ENCODE results near the gene MOB3B.

DNA sequence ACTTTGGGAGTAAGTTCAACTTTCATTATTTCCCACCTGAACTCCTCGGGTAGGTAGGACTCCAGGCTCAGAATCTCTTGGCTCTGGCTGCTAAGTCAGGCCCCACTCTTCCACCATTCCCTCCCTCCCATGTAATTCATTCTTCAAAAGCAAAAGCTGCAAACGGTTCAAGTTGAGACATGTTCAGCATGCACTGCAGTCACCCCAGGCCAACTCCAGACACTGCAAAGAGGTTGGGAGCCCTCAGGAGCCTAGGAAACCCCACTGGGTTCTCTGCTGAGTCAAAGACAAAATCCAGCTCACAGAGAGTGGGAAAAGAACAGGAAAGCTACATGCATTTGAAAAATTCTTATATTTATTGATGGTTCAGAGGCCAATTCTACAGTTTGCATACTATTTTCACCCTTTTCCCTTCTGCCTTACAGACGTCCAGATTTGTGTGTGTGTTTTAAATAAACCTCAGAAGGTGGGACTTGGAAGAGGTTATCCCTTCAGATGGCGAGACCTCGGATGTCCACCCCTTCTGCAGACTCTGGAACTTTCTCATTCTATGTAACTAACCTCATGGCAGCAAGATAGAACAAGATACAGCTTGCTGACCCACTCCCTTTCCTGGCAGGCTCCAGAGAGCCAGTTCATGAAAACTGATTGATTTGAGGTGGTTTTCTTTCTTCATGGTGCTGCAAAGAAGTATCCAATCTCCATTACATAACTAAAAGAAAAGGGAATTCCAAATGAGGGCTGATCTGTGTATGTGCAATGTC, 167.0 kb downstream of the MOB3B start:
- TF ChIP-seq, protein P1, sequence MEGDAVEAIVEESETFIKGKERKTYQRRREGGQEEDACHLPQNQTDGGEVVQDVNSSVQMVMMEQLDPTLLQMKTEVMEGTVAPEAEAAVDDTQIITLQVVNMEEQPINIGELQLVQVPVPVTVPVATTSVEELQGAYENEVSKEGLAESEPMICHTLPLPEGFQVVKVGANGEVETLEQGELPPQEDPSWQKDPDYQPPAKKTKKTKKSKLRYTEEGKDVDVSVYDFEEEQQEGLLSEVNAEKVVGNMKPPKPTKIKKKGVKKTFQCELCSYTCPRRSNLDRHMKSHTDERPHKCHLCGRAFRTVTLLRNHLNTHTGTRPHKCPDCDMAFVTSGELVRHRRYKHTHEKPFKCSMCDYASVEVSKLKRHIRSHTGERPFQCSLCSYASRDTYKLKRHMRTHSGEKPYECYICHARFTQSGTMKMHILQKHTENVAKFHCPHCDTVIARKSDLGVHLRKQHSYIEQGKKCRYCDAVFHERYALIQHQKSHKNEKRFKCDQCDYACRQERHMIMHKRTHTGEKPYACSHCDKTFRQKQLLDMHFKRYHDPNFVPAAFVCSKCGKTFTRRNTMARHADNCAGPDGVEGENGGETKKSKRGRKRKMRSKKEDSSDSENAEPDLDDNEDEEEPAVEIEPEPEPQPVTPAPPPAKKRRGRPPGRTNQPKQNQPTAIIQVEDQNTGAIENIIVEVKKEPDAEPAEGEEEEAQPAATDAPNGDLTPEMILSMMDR (conservative IDR thresholded peaks at IDR 0.05 in 1 of 2, IDR thresholded peaks at IDR 0.05 in 1 of 2; ENCODE audit: low read depth in 1 of 2, low read length in 2 of 2) = no peak
- no peak for TF ChIP-seq EZH2 (IDR thresholded peaks at IDR 0.05; ENCODE audit: low read length, missing control alignments)
